WERI-Rb-1 (cell line): Measurements from ENCODE around the gene SLC25A39.

Experiments used
- DNase-seq: peaks from one replicate; pipeline ENCODE4 v3.0.0-alpha.2; 2020
- H3K27ac ChIP-seq: fragments of 250-450 bp; sonication (Bioruptor Pico); 2 replicates; pipeline ENCODE4 v1.5.1; 2020; ENCODE audit warnings: mild to moderate bottlenecking, moderate library complexity
- H3K27me3 ChIP-seq: fragments of 250-450 bp; sonication (Bioruptor Pico); 2 replicates; pipeline ENCODE4 v1.5.1; 2021; ENCODE audit warnings: mild to moderate bottlenecking, low read depth, moderate library complexity; ENCODE audit not compliant: insufficient read depth, severe bottlenecking
- H3K36me3 ChIP-seq: fragments of 250-450 bp; sonication (Bioruptor Pico); 2 replicates; pipeline ENCODE4 v1.5.1; 2020; ENCODE audit warnings: mild to moderate bottlenecking, moderate library complexity
- H3K4me3 ChIP-seq: 2 replicates; pipeline ENCODE4 v1.5.1; 2011; ENCODE audit warnings: low read depth, mild to moderate bottlenecking, control low read depth, low read length
- H3K9me3 ChIP-seq: fragments of 250-450 bp; sonication (Bioruptor Pico); 2 replicates; pipeline ENCODE4 v1.5.1; 2021; ENCODE audit warnings: mild to moderate bottlenecking, moderate library complexity; ENCODE audit not compliant: severe bottlenecking
- TF ChIP-seq, protein P1 (sequence below): IDR thresholded peaks from 2 replicates; pipeline ENCODE4 v1.5.1; 2011; ENCODE audit warnings: low read depth, mild to moderate bottlenecking, control low read depth, inconsistent platforms, low read length

Gene SLC25A39

DNA sequence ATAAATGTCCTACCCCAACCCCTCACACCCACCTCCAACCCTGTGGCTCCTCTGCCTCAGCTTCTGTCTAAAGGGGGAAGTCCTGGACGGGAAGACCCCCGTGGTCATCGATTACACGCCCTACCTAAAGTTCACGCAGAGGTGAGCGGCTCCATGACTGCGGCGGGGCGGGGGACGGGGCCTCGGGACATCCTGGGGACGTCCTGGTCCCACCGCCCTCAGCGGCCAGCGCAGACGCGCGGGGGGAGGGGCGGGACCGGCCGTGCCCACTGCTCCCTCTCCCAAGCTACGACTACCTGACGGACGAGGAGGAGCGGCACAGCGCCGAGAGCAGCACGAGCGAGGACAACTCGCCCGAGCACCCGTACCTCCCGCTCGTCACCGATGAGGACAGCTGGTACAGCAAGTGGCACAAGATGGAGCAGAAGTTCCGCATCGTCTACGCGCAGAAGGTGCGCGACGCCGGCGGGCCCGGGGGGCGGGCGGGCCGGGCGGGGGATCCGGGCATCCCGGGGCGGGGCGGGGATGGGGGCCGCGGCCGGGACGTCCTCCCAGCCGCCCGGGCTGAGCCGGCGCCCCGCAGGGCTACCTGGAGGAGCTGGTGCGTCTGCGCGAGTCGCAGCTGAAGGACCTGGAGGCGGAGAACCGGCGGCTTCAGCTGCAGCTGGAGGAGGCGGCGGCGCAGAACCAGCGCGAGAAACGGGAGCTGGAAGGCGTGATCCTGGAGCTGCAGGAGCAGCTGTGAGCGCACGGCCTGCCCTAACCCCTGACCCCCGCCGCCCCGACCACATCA lies 9.6 kb downstream of the SLC25A39 start:
- peaks cover 2% of the 10 kb centered on the region for H3K9me3 ChIP-seq
- no peak for DNase-seq
- H3K27ac ChIP-seq: no peak overlapping the region
- TF ChIP-seq, protein P1, sequence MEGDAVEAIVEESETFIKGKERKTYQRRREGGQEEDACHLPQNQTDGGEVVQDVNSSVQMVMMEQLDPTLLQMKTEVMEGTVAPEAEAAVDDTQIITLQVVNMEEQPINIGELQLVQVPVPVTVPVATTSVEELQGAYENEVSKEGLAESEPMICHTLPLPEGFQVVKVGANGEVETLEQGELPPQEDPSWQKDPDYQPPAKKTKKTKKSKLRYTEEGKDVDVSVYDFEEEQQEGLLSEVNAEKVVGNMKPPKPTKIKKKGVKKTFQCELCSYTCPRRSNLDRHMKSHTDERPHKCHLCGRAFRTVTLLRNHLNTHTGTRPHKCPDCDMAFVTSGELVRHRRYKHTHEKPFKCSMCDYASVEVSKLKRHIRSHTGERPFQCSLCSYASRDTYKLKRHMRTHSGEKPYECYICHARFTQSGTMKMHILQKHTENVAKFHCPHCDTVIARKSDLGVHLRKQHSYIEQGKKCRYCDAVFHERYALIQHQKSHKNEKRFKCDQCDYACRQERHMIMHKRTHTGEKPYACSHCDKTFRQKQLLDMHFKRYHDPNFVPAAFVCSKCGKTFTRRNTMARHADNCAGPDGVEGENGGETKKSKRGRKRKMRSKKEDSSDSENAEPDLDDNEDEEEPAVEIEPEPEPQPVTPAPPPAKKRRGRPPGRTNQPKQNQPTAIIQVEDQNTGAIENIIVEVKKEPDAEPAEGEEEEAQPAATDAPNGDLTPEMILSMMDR: no peak
- H3K36me3 ChIP-seq: peaks cover 66% of the 10 kb centered on the region
- no peaks in the 10 kb centered on the region for H3K27me3 ChIP-seq
- H3K4me3 ChIP-seq: no peak overlapping the region

DNA sequence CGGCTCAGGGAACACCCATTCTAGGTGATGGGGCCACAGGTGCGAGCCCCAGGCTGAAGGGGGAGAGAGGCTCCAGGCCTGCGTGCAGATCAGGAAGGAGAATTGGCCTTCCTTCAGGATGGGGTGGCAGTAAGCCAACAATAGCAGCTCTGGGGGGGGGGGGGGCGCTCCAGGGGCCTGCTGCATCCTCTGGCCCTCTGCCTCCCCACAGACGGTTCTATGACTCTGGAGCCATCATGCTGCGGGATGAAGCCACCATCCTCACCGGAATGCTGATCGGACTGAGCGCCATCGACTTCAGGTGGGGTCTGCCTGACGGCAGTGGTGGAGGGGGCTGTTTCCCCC lies 10.1 kb downstream of the SLC25A39 start:
- TF ChIP-seq, protein P1: no peak
- no peak for DNase-seq
- Histone ChIP-seq H3K27ac (no peak overlapping the region), H3K9me3 (peaks cover 2% of the 10 kb centered on the region), H3K36me3 (peaks cover 60% of the 10 kb centered on the region), H3K27me3 (no peaks in the 10 kb centered on the region), H3K4me3 (no peak overlapping the region)

DNA sequence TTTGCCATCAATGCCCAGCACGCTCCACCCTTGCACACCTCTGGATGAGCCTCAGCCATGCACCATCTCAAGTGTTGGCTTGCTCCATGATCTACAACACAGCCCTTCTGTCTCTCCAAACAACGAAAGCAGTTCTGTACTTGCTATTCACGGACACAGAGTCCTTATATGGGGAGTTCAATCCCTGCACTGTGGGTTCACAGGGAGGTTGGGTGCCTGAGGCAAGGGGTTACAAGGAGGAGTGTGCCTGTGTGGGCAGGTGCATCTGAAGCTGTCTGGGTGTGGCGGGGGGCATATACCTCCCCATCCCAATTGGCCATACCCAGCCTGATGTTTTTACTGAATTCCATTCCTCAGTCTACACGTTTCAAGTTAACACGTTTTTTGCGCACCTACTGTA lies 10.6 kb downstream of the SLC25A39 start:
- no peak for DNase-seq
- no peak overlapping the region for H3K27ac ChIP-seq
- no peaks in the 10 kb centered on the region for H3K27me3 ChIP-seq
- TF ChIP-seq, protein P1: no peak
- peaks cover 55% of the 10 kb centered on the region for H3K36me3 ChIP-seq
- no peak overlapping the region for H3K4me3 ChIP-seq
- H3K9me3 ChIP-seq: peaks cover 2% of the 10 kb centered on the region

DNA sequence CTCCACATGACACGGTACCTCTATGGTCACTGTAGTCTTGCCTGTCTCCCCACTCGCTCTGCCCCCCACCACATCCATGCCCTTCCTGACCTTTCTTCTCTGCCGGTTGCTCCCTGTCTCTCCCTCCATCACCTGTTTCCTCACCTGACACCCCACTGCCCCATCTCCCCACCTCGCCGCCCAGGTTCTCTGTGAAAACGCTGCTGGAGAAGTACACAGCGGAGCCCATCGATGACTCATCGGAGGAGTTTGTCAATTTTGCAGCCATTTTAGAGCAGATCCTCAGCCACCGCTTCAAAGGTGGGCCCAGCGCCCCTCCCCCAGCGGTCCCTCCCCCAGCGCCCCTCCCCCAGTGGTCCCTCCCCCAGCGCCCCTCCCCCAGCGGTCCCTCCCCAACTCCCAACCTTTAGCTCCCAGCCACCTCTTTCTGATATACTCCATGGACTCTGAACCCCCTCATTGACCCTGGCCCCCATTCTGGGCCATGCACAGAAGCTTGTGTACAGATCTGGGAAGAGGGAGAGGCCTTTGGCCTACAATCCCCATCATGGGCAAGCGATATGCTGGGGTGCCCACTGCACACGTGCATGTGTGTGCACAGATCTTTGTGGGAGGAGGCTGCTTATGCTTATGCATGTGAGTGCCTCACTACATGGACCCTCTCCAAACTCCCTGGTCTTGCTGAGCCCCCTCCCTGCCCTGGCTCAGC lies 12.1 kb downstream of the SLC25A39 start:
- Histone ChIP-seq H3K27me3 (no peaks in the 10 kb centered on the region), H3K9me3 (peaks cover 2% of the 10 kb centered on the region), H3K27ac (peak overlapping the region; percentile 60), H3K36me3 (peaks cover 42% of the 10 kb centered on the region), H3K4me3 (no peak overlapping the region)
- peak; percentile 28 for DNase-seq
- TF ChIP-seq, protein P1: no peak

DNA sequence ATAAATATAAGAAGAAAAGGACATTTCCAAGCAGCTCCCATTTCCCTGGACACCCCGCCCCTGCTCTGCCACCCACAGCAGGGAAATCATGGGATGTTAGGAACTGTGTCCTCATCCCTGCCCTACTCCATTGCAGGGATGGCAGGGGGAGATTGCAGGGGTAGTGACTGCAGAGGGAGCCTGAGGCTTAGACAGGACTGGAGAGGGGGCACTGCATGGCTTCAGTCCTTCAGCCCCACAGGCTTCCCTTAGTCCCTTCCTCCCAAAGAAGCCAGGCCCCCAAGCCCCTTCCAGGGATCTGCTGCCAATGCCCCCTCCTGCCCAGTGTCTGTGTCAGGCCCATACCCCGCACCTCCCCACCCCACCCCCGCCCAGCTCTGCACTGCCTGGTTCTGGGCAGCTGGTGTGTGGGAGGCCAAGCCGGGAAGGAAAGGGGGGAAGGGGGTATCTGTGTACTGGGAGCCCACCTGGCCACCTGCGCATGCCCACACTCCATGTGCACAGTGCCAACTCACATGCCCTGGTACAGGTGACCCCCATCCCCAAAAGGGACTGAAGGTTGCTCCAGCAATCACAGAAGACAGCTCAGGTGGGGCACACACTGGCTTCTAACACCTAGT lies 13.0 kb downstream of the SLC25A39 start:
- Histone ChIP-seq H3K4me3 (no peak overlapping the region), H3K27ac (peak overlapping the region; percentile 60), H3K27me3 (no peaks in the 10 kb centered on the region), H3K36me3 (peaks cover 33% of the 10 kb centered on the region), H3K9me3 (peaks cover 2% of the 10 kb centered on the region)
- TF ChIP-seq, protein P1: no peak
- peak; percentile 25 for DNase-seq
